Measurements from ENCODE around the gene QRICH1.

Gene QRICH1

DNA sequence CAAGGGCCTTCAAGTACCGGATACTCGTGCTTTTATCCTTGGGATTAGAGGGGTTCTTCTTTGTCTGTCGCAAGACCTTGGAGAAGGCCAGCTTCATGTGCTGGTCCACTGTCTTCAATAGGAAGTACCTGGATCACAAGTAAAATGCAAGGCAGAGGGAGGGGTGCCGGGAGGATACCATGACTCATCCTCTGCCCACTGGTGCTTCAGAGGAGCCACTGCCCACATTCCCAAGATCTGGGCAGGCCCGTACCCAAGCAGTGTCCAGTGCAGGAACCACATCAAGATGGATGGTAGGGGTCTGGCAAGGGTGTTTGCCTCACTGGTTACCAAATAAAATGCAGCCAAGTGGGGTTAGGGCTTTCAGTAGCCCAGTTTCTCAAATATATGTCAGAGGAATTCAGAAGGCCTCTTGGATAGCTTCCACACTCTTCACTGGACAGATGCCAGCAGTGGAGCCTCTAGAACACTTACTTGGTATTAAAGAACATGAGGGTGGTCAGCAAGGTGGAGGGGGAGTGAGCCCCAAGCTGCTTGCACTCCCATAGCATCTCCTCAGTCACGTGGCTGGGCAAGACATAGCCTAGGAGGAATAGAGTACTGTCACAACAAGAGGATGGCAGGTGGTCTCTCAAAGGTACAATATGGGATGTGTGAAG lies 61.1 kb downstream of the QRICH1 start:
- DNase-seq (ENCODE audit: low read depth) = no peak

DNA sequence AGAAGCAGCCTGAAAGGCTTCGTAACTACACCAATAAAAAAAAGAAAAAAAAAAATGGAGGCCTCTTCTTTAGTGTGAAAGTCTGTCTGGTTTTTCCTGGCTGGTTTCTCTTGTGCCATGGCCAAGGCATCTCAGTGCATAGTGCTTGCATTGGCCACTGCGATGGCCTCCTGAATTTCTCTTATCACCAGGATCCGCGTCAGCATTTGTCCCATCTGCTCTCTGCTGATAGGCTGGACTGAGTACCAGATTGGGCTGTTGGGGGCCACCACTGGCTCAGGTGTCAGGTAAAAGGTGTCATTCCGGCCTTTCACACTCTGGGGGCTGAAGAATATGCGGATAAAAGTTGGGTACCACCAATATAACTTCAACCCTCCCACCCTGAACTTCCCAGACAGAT lies 63.5 kb downstream of the QRICH1 start:
- no peak for DNase-seq (ENCODE audit: low read depth)

DNA sequence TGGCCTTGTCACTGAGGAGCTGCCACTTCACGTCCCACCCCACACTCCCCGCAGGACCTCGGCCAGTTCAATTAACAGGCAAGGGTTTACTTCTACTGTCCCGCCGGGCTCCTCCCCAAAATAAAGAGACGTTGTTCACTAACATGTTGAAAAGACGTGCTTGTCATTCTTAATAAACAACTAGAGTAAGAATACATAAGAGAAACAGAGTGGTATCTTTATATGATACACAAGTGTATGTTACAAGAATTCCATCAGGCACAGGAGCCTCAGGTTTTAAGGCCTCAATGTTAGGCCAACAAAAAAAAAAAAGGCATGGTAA lies 64.3 kb downstream of the QRICH1 start:
- DNase-seq (ENCODE audit: low read depth) = no peak

DNA sequence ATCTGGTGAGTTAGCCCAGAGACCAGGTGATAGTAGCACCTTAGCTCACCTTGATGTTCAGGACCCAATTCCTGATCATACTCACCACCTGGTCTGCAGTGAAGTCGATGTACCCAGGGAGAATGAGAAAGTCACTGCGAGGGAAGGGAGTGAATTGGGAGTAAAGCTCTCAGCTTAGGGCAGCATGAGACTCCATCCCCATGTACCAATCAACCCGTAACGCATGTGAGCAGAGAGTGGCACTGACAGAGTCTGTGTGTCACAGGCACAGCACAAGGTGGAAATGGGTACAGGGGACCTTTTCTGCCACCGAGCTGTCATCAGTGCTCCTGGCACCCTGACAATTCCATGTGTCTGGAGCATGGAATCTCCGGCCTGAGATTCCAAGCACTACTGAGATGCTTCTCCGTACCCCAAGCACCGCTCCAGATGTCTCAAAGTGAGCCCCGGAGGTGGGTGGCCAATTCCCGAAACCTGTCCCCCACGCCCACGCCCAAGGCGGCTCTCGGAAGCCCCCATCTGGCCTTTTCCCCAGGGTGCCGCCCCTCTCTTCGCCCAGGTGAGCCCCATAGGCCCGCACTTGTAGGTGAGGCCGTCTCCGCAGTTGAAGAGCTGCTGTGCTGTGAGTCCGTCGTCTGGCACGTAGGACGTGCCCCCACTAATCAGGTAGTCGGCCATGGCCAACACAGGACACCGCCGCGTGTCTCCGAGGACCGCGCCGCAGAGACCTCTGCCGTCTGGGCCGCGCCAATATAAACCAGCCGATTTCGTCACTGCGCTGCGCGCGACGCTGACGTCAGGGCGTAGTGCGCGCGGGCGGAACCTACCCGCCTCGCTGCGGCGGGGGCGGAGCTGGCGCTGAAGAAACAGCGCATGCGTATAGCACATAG lies 65.0 kb downstream of the QRICH1 start, which contains the start of gene IMPDH2:
IMPDH2 (minus strand) TSS at position 726 of the 890 bp plus-strand sequence; CDS start at position 678, 48 bp downstream.
- DNase-seq (ENCODE audit: low read depth) = peak; percentile 93

DNA sequence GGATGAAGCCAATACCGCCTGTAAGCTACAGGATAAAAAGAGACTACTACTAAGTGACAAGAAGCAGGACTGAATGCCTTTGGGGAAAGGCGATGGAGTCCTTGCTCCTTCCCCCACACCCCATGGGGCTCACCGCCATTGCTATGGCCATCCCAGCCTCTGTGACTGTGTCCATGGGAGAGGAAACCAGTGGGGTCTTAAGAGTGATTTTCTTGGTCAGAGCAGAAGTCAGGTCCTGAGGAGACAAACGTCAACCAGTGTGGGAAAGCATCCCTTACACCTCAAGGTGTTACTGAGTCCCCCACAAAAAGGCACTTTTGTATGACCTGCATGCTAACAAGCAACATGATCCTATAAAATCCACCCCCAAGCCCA lies 65.6 kb downstream of the QRICH1 start:
- DNase-seq (ENCODE audit: low read depth) = no peak

DNA sequence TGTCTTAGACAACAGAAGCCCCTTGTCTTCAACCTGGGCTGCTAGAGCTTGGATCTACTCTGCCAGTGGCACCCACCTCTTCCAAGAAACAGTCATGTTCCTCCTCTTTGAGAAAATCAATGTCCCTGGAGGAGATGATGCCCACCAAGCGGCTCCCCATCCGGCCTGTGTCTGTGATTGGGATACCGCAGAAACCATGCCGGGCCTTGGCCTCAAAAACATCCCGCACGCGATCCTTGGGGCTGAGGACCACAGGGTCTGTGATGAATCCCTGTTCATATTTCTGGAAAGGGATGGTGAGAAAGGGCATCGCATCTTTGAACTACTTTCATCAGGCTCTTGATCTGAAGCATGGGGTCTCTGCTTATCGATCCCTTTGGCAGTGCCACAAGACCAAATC lies 66.2 kb downstream of the QRICH1 start:
- no peak for DNase-seq (ENCODE audit: low read depth)

DNA sequence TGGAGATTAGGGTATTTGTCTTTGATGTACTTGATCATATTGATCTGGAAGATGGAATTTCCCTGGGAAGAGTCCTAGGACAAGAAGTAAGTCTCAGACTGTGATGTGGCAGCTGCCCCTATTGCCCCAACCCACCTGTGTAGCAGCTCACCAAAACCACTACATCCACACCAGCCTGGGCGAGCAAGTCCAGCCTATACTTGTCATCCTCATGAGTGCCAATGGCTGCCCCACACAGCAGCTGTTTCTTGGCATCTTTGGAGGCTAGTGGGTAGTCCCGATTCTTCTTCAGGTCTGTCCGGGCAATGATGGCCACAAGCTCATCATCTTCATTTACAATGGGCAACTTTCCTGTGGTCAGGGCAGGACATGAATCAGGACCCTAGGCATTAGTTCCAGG lies 67.3 kb downstream of the QRICH1 start:
- DNase-seq (ENCODE audit: low read depth) = no peak

DNA sequence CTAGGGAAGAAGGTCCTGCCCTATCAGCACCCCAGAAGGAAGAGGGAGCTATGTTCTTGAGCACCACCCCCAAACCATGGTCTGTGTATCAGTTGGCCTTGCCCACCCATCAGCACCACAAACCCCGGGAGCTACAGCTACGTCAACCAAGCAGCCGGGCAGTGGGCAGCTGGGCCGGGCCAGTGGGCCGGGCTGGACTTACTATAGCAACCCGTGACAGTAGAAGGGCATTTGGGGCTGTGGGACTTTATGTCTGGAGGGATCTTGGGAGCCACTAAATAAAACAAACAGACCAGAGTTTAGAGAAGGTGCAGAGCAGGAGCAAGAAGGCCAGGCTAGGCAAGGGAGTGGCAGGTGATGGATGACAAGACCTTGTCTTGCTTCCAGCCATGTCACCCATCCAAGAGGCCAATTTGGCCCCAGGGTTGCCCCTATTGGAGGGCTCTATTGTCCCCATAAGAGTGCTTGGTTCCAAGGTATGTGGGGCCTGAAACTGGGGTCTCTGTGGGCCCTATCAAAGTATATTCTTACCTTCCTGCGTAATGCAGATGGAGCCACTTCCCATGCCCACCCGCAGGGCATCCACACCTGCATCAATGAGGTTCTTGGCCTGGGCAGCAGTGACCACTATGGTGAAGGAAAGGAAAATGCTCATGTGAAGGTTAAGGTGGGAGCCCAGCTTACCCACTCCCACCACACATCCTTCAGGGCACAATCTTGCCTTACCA lies 67.9 kb downstream of the QRICH1 start:
- DNase-seq (ENCODE audit: low read depth) = no peak

DNA sequence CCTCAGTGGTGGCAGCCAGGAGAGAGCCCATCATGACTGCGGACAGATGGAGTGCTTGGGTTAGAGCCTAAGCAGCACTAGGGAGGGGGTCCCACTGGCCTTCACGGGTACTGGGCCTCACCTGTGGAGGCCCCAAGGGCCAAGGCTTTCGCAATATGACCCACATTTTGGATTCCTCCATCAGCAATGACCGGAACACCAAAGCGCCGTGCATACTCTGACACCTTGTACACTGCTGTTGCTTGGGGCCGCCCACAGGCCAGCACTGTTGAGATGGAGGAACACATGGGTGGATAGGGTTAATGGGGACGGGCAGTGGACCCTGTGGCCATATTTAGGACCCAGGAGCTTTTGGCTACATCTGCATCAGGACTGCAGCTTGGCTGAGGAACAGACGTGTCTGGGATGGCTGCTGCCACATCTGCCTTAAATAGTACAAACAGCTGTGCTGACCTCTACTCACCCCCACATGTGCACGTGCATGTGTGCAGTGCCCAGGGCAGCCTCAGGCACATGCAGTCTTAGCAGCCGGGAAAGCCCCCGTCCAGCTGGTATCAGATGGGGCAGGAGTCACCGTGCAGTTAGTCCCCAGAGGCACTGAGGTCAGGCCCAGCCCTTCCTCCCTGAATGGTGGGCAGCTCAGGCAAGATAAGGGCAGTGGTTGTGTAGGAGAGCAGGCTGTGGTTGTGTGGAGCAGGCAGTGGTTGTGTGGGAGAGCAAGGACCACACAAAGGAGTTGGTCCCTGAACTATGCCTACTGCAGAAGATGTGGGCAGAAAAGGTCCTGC lies 68.7 kb downstream of the QRICH1 start:
- DNase-seq (ENCODE audit: low read depth) = no peak

DNA sequence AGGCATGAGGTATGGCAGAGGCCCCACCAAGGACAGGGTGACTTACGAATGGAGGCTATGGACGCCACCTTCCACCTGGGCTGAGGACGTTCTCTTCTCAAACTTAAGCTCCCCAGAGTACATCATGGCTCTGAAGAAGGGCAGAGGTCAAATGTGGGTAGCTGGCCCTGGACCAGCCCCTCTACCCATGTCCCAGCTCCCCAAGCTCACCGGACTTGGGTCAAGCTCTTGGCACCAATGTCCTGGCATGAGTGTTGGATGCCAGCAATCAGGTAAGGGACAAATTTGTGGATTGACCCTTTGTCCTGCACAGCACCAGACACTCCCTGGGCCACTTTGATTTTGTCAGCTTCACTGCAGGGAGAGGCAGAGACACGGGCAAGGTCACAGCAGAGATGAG lies 69.4 kb downstream of the QRICH1 start:
- DNase-seq (ENCODE audit: low read depth) = no peak

DNA sequence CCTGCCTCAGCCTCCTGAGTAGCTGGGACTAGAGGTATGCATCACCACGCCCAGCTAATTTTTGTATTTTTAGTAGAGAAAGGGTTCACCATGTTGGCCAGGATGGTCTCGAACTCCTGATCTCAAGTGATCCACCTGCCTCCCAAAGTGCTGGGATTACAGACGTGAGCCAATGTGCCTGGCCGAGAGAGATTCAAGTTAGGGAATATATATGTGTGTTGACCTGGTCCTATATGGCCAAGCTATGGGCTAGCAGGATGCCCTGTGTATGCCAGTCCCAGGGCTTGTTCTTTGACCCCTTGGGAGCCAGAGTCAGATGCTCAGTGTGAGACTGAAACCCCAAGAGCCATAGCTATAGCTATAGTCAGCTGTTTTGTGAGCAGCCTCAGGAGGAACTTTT lies 70.1 kb downstream of the QRICH1 start:
- DNase-seq (ENCODE audit: low read depth) = no peak

DNA sequence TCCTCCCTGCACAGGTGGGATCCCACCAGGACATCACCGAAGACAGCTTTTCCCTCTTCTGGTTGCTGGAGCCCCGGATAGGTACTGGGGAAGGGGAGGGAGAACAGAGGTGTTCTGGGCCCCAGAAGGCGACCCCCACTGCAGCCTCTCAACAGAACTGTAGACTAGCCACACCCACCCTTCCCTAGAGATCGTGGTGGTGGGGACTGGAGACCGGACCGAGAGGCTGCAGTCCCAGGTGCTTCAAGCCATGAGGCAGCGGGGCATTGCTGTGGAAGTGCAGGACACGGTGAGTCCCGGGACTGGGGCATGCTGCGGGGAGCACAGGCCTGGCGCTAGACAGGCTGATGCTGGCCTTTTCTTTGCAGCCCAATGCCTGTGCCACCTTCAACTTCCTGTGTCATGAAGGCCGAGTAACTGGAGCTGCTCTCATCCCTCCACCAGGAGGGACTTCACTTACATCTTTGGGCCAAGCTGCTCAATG lies 71.1 kb downstream of the QRICH1 start:
- no peak for DNase-seq (ENCODE audit: low read depth)

DNA sequence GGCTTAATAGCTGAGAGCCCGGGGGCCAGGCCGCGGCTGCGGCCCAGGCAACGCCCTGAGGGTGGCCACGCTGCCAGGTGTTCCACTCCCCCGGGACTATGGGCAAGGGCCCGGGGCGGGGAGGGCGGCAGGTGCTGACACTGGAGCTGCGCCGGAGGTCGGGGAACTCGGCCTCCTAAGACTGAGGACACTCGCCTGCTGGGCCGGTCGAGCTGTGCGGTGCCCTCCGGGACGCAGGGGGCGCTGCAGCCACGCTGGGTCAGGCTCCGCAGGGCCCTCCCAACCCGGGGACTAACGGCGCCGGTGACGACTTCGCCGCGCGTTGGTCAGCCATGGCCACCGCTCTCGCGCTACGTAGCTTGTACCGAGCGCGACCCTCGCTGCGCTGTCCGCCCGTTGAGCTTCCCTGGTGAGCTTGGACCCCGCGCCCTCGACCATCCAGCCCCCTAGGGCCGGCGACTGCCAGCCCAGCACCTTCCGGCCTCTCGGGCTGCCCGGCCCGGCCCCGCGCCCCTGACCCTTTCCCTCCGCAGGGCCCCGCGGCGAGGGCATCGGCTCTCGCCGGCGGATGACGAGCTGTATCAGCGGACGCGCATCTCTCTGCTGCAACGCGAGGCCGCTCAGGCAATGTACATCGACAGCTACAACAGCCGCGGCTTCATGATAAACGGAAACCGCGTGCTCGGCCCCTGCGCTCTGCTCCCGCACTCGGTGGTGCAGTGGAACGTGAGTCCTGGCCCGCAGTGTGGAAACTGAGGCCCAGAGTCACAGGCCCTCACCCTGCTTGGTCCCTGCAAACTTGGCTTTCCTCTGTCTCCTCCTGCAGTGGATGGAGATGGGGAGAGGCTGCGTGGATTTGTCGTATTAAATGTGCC lies 71.8 kb downstream of the QRICH1 start, which contains the start of gene NDUFAF3:
NDUFAF3 (plus strand) TSS at position 309 of the 875 bp plus-strand sequence; CDS start at position 333, 24 bp downstream.
- peak; percentile 94 for DNase-seq (ENCODE audit: low read depth)

DNA sequence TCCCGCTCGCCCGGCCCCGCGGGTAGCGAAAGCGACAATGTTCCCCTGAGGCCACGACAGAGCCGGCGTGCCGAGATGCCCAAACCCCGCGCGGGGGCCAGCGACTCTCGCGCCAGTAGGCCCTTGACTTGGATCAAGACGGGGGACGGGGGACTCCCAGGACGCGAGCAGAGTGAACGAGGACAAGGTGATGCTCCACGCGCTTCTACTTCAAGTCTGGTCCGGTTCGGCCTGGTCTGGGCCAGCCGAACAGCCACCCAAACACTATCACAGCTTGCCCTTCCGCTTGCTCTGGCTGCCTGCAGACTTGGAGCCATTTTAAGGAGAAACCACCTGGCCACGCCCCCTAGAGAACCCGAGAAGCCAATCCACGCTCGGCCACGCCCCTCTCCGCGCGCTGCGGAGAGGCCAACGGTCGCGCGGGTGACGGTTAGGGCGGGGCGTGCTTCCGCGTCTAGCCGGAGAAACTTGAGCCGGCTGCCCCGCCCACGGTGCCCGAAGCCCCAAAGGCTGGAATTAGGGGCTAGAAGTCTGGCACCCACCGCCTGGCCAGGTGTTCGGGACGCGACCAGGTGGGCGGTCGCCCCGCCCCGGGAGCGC lies 72.6 kb downstream of the QRICH1 start:
- DNase-seq (ENCODE audit: low read depth) = peak; percentile 99

DNA sequence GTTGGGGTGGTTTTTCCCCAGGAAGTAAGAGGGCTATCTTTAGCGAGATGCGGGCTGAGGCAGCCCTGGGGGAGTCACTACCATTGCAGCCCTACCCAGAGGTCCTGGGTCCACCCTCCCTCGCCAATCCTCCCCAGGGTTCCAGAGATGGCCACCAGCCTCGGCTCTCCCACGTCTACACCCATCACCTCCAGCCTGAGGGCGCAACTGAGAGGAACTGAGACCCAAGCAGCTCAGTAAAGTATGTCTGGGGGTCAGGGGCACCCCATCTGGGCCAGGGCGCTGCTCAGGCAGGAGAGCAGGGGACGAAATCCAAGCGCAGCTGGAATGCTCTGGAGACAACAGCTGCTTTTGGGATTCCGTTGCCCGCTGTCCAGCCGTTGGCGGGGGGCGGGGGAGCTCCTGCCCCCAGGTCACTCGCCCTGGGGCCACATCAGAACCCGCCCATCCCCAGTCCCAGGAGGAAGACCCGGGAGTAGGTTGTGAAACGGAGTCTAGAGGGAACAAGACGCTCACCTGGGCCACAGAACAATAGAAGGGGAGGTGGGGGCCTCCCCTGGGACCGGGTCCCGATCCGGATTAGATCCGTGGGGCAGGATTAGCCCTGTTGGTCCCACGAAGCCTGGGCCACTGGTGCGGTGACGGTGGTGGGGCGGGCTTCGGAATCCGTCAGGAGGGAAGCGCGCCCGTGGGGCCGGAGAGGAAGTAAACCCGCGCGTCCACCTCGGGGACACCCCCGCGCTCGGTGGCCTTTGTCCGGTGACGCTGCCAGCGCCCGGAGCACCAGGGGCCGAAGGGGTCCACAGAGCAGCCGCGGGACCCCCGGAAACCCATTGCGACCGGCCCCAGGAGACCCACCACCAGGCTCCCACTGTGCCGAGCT lies 73.3 kb downstream of the QRICH1 start:
- DNase-seq (ENCODE audit: low read depth) = no peak

DNA sequence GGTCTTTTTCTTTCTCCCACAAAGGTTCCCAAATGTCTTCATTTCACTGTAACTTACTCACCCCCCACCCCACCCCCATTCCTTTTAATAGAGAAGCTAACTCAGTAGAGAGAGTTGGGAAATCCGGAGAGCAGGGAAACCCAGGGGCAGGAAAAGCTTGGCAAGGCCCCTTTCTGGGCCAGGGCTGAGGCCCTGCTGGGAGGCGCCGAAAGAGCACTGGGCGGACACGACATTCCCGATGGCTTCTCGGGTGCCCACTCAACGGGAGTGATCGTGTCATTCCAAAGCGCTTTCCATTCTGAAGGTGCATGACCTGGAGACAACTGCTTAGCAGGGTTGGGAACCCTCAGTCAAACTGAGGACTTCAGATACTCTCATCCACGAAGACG lies 73.9 kb downstream of the QRICH1 start:
- DNase-seq (ENCODE audit: low read depth) = no peak

DNA sequence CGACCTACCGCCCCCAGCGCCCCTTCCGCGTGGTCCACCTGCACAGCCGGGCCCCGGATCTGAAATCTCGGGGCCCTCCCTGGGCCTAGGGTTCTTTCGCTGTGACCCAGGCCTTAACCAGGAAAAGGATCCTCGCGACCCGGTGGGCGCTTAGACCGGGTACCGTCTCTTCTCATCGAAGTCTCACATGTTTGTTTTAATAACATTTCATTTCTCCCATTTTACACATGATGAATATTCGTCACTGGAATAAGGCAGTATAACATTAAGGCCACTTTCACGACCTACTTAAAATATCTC lies 75.2 kb downstream of the QRICH1 start:
- no peak for DNase-seq (ENCODE audit: low read depth)

DNA sequence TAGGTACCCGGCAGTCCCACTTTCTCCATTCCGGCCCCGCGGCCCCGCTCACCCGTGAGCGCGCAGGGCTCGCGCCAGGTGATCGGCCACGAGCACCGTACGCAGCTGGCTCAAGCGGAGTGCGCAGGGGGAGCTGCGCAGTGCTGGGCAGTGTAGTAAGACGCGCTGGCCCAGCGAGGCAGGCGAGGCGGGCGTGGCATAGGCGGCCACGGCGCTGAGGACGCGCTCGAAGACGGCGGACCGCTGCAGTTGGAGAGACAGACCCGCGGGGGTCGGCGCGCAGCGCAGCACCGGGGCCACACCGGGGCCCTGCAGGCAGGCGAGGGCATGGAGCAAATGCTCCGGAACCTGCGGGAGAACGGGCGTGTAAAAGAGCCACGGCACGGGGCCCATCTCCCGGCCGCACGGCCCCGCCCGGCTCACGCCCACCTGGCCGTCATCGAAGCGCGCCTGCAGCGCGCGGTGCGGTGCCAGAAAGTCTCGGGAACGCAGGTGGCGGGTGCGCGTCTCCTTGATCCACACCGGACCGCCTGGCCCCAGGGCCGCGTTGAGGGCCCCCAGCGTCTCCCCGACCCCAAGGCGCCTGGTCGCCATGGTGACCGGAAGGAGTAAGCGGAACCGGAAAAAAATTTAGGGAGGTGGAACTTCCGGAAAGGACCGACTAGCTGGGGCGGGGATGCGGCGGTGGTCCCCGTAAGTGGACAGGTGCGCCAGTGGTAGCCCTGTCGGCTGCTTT lies 75.7 kb downstream of the QRICH1 start, which contains the start of gene DALRD3:
DALRD3 (minus strand) TSS at position 610 of the 736 bp plus-strand sequence; CDS start at position 594, 16 bp downstream.
- peak; percentile 62 for DNase-seq (ENCODE audit: low read depth)

Data from activated T-cell treated with anti-CD3 and anti-CD28 coated beads for 48 hours (primary cell).